ENCODE measurements around the gene ATP2B3. TPM values are rescaled to one million over a fixed set of nuclear protein-coding genes. Genes with fewer than 3 reads are reported as not detected.

The ATP2B3 gene
- total and polyA plus RNA-seq, 9 of the 15 experiments (the other 6 are each of a cell fraction or from before 2014, with no cell fraction given), result 0.04 TPM; not detected in 8

GRCh38 chrX:153539979-153540358 lies 22.5 kb downstream of the ATP2B3 start:
- in situ Hi-C loops (cut with MboI), result no loop called here
- ATAC-seq (no peak), DNase-seq (ENCODE audit: extremely low read depth in 1 of 4, low spot score in 3 of 4) (no peak), FAIRE-seq (no peak)
- Histone ChIP-seq H3K79me2 (ENCODE audit: control insufficient read depth, insufficient read depth, low read length) (no peaks in the 10 kb centered on the region), H4K20me1 (replicated peaks; ENCODE audit: control insufficient read depth, insufficient read depth, low read length) (0 out of 2 replicates have a peak, but pooled peaks cover 4% of the 10 kb centered on the region), H3K4me2 (ENCODE audit: insufficient read depth, low read length) (peak overlapping the region; percentile 29; the same call in 1 of the 2 replicates), H3K27me3 (ENCODE audit: control insufficient read depth in 2 of 2, insufficient read depth in 2 of 2, low read length in 2 of 2) (peaks cover 0 to 45% of the 10 kb centered on the region in 2 experiments; a peak in 4 of 5 replicates), H3K9me3 (replicated peaks; ENCODE audit: control insufficient read depth, insufficient read depth, low read depth, low read length) (no peaks in the 10 kb centered on the region), H3K9me1 (ENCODE audit: control insufficient read depth, insufficient read depth, low read length) (no peaks in the 10 kb centered on the region), H3K36me3 (ENCODE audit: control insufficient read depth, insufficient read depth, low read length) (no peaks in the 10 kb centered on the region), H3K4me1 (replicated peaks in 1 of 2; ENCODE audit: control insufficient read depth in 2 of 2, insufficient read depth in 2 of 2, low read length in 2 of 2) (peaks cover 0 to 44% of the 10 kb centered on the region in 2 experiments; a peak in 2 of 5 replicates), H3K9ac (ENCODE audit: insufficient read depth in 1 of 2, low read depth in 2 of 2, low read length in 2 of 2) (no peak overlapping the region; a peak in 1 of 4 replicates), H3K4me3 (no peak overlapping the region), H3K27ac (ENCODE audit: extremely low read depth, low read depth, low read length) (no peak overlapping the region), H2AFZ (ENCODE audit: low read depth, low read length) (no peak overlapping the region)
- intact Hi-C loops (cut with micrococcal nuclease), result loop anchor here (1.0 to 5.0 kb wide), 3 partner anchors 15 to 127 kb away; partner anchors contain the start of gene DUSP9
- ChIA-PET POLR2A (interaction anchor here (0.7 to 1.2 kb wide), 3 partner anchors 15 to 126 kb away, joined by 3 to 5 read pairs (median 3); no protein-coding TSS in a partner anchor), CTCF (ENCODE audit: low intra/inter-chr PET ratio) (interaction anchor here (0.7 to 2.4 kb wide), 5 partner anchors 15 to 413 kb away, joined by 3 to 14 read pairs (median 7); no protein-coding TSS in a partner anchor)
- 13% methylated on average over 5 of the region's 9 CpGs for WGBS (ENCODE audit: insufficient coverage, low coverage, missing lambda C conversion rate)
- no TSS peak for BruUV-seq (replicated peaks)
- TF ChIP-seq, protein P1, sequence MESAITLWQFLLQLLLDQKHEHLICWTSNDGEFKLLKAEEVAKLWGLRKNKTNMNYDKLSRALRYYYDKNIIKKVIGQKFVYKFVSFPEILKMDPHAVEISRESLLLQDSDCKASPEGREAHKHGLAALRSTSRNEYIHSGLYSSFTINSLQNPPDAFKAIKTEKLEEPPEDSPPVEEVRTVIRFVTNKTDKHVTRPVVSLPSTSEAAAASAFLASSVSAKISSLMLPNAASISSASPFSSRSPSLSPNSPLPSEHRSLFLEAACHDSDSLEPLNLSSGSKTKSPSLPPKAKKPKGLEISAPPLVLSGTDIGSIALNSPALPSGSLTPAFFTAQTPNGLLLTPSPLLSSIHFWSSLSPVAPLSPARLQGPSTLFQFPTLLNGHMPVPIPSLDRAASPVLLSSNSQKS (CRISPR knock-in tag; IDR thresholded peaks at IDR 0.05), result no peak
- TF ChIP-seq NFIX (CRISPR knock-in tag; IDR thresholded peaks at IDR 0.05; ENCODE audit: low read depth) (no peak), TARDBP (IDR thresholded peaks at IDR 0.05) (no peak), ZNF583 (CRISPR knock-in tag; IDR thresholded peaks at IDR 0.05) (no peak), SMAD1 (IDR thresholded peaks at IDR 0.05; ENCODE audit: low read depth, low read length, partially characterized antibody) (no peak), ZNF407 (IDR thresholded peaks at IDR 0.05; ENCODE audit: low read depth) (no peak), SMARCB1 (IDR thresholded peaks at IDR 0.05; ENCODE audit: insufficient read length, low read depth) (no peak), KLF10 (CRISPR knock-in tag; IDR thresholded peaks at IDR 0.05) (no peak)
- TF ChIP-seq, protein P2, sequence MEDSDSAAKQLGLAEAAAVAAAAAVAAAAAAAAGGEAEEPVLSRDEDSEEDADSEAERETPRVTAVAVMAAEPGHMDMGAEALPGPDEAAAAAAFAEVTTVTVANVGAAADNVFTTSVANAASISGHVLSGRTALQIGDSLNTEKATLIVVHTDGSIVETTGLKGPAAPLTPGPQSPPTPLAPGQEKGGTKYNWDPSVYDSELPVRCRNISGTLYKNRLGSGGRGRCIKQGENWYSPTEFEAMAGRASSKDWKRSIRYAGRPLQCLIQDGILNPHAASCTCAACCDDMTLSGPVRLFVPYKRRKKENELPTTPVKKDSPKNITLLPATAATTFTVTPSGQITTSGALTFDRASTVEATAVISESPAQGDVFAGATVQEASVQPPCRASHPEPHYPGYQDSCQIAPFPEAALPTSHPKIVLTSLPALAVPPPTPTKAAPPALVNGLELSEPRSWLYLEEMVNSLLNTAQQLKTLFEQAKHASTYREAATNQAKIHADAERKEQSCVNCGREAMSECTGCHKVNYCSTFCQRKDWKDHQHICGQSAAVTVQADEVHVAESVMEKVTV (CRISPR knock-in tag; IDR thresholded peaks at IDR 0.05), result no peak
- TF ChIP-seq, protein P3, sequence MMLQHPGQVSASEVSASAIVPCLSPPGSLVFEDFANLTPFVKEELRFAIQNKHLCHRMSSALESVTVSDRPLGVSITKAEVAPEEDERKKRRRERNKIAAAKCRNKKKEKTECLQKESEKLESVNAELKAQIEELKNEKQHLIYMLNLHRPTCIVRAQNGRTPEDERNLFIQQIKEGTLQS (IDR thresholded peaks at IDR 0.05), result no peak
- TF ChIP-seq, protein P3 (CRISPR knock-in tag; conservative IDR thresholded peaks at IDR 0.05), result no peak

Data from K562 (cell line).